Hindlimb muscle (tissue), 1 donor: ENCODE measurements around the gene GRK3. TPM values are rescaled to one million over a fixed set of nuclear protein-coding genes. Genes with fewer than 3 reads are reported as not detected.
"Not testable (repeated sequence)": the region's sequence is repeated elsewhere in the genome, so short reads cannot be mapped to it uniquely, and the experiment has no call there.

Experiments used
- DNase-seq: peaks from one replicate; pipeline ENCODE4 v3.0.0-alpha.2; 2013
- polyA plus RNA-seq: library from polyadenylated mRNA; unstranded; fragments of 120-200 nt; gene quantifications from one replicate; pipeline ENCODE4 v1.2.1, GENCODE V29; 2013; ENCODE audit not compliant: insufficient read length

The GRK3 gene
- polyA plus RNA-seq, 1 donor = 9.0 TPM

- DNase-seq = not testable (repeated sequence)
Measured at GRCh38 chr22:25552405-25552804, 12.1 kb upstream of the GRK3 start.

GRCh38 chr22:25553131-25553530 is 11.3 kb upstream of the GRK3 start:
- DNase-seq = no peak

- no peak for DNase-seq
Measured at GRCh38 chr22:25554238-25554671, 10.2 kb upstream of the GRK3 start.

- no peak for DNase-seq
Measured at GRCh38 chr22:25554689-25555088, 9.8 kb upstream of the GRK3 start.

GRCh38 chr22:25555586-25555985 is 8.9 kb upstream of the GRK3 start:
- DNase-seq = no peak

GRCh38 chr22:25557218-25557617 is 7.3 kb upstream of the GRK3 start:
- no peak for DNase-seq

- DNase-seq = no peak
Measured at GRCh38 chr22:25558341-25558740, 6.1 kb upstream of the GRK3 start.

- DNase-seq = not testable (repeated sequence)
Measured at GRCh38 chr22:25559910-25560309, 4.6 kb upstream of the GRK3 start.

- not testable (repeated sequence) for DNase-seq
Measured at GRCh38 chr22:25561182-25561581, 3.3 kb upstream of the GRK3 start.

- not testable (repeated sequence) for DNase-seq
Measured at GRCh38 chr22:25561927-25562326, 2.5 kb upstream of the GRK3 start.

- DNase-seq = not testable (repeated sequence)
Measured at GRCh38 chr22:25562966-25563760, 1.3 kb upstream of the GRK3 start.

GRCh38 chr22:25563761-25564319 is 635 bp upstream of the GRK3 start:
- DNase-seq = peak; percentile 36

- peak; percentile 36 for DNase-seq
Measured at GRCh38 chr22:25564979-25565677, 653 bp downstream of the GRK3 start.

GRCh38 chr22:25566186-25566897 is 1.9 kb downstream of the GRK3 start:
- DNase-seq = no peak

GRCh38 chr22:25566898-25567235 is 2.4 kb downstream of the GRK3 start:
- DNase-seq = no peak

- no peak for DNase-seq
Measured at GRCh38 chr22:25567251-25567675, 2.8 kb downstream of the GRK3 start.

GRCh38 chr22:25568066-25568465 is 3.6 kb downstream of the GRK3 start:
- DNase-seq = not testable (repeated sequence)

GRCh38 chr22:25569361-25569760 is 4.9 kb downstream of the GRK3 start:
- peak; percentile 51 for DNase-seq

GRCh38 chr22:25569983-25570382 is 5.5 kb downstream of the GRK3 start:
- no peak for DNase-seq

- DNase-seq = no peak
Measured at GRCh38 chr22:25570486-25570885, 6.0 kb downstream of the GRK3 start.

GRCh38 chr22:25571969-25572707 is 7.7 kb downstream of the GRK3 start:
- not testable (repeated sequence) for DNase-seq

- no peak for DNase-seq
Measured at GRCh38 chr22:25572708-25573171, 8.3 kb downstream of the GRK3 start.
